GM18867 (cell line): Measurements from ENCODE around the gene CHCHD2.
"Not testable (repeated sequence)": the region's sequence is repeated elsewhere in the genome, so short reads cannot be mapped to it uniquely, and the experiment has no call there.

Experiments used
- ATAC-seq: cut with Tn5 transposase; IDR thresholded peaks from one replicate; pipeline ENCODE4 v1.9.1; 2021; ENCODE audit warnings: mild to moderate bottlenecking, moderate library complexity; ENCODE audit not compliant: unreplicated experiment

The CHCHD2 gene

DNA sequence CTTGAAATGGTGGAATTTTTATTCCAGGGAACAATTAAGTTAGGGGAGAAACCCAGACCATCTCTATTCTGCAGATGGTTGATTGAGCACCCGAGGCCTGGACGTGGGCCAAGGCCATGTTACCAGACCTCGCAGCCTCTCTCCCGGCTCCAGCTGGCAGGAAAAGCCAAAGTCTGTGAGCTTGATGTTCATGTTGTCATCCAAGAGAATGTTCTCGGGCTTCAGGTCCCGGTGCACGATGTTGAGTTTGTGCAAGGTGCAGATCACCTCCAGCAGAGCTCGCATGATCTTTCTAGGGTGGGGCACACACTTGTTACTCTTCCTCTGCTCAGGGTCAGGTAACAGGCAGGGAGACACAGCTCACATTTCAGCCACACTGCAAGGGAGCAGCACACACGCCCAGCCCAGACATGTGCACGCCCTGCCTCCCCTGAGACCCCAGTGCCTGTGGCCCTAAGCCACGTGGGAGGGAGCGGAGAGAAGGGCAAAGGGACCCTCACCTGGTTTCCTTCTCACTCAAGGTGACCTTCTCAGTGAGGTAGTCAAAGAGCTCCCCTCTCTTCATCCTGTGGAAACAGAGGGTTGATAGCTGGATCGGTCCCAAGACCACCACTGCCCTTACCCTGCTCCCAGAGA, 23.0 kb downstream of the CHCHD2 start:
- no peak for ATAC-seq

DNA sequence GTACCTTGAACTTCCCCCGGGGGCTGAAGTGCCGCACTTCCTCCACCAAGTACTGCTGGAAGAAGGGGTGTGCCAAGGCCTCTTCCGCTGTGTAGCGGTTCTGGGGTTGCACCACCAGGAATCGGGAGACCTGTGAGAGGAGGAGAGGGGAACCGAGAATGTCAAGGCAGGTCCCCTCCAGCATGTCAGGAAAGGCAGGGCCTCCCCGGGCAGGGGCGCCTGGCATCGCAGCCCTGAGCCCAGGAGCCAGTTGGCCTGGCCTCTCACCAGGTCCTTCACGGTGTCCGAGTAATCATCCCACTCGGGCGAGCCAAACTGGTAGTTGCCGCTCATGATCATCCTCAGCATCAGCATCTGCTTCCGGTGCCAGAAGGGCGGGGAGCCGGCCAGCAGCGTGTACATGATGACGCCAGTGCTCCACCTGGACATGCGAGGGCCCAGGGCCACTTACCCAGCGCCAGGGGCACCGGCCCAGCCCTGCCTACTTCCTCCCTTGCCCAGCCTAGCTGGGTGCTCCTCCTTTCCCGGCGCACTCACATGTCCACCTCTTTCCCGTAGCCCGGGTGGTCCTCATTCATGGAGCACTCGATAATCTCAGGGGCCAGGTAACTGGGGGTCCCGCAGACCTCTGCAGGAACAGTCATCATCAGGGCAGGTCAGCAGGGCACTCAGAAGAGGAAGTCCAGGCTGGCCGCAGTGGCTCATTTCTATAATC, 24.5 kb downstream of the CHCHD2 start:
- ATAC-seq: no peak

DNA sequence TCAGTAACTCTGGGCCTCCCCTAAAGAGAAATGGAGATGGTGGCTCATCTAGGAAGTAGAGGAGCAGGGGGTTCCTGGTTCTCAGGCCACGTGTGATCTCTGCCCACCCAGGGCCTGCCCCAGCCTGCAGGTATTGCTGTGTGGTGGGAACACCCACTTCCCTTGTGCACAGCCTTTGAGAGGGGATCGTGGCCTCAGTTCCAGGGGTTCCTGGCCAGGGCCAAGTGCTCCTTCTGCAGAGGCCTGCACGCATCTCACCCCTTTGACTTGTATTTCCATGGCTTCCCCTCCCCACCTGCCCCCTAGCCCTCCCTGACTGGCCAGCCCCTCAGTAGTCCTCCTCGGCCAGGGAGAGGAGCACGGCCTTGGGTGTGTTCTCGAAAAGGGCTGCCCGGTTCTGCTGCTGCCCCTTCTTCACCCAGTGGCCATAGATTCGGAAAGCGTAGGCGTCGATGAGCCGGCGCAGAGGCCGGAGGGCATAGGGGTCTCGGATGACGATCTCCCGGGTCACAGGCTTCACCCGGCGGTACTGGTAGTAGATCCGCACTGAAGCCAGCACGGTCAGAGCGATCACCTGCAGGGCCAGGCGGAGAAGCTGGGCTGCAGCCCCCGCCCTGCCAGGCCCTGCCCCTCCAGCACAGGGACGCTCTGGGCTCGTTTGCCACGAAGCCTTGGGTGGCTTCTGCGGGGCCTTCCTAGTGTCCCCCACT, 25.4 kb downstream of the CHCHD2 start:
- not testable (repeated sequence) for ATAC-seq

DNA sequence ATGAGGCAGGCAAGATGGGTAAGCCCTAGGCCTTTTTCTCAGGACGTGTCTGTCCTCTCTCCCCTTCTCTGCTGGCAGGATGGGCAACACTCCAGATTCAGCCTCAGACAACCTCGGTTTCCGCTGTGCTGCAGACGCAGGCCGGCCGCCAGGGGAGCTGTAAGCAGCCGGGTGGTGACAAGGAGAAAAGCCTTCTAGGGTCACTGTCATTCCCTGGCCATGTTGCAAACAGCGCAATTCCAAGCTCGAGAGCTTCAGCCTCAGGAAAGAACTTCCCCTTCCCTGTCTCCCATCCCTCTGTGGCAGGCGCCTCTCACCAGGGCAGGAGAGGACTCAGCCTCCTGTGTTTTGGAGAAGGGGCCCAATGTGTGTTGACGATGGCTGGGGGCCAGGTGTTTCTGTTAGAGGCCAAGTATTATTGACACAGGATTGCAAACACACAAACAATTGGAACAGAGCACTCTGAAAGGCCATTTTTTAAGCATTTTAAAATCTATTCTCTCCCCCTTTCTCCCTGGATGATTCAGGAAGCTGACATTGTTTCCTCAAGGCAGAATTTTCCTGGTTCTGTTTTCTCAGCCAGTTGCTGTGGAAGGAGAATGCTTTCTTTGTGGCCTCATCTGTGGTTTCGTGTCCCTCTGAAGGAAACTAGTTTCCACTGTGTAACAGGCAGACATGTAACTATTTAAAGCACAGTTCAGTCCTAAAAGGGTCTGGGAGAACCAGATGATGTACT, 26.7 kb downstream of the CHCHD2 start:
- no peak for ATAC-seq

DNA sequence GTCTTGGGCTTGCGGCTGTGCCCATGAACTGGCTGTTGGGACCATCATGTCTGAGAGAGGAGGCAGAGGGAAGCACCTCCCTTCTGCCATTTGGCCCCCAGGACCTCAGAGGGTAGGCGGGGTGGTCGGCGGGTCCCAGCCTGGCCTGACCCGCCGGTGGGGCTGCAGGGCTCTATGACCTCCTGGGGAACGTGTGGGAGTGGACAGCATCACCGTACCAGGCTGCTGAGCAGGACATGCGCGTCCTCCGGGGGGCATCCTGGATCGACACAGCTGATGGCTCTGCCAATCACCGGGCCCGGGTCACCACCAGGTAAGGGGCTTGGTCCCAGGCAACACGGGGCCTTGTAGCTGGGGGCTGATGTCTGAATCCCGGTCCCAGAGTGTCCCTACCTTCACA, 28.1 kb downstream of the CHCHD2 start:
- no peak for ATAC-seq

DNA sequence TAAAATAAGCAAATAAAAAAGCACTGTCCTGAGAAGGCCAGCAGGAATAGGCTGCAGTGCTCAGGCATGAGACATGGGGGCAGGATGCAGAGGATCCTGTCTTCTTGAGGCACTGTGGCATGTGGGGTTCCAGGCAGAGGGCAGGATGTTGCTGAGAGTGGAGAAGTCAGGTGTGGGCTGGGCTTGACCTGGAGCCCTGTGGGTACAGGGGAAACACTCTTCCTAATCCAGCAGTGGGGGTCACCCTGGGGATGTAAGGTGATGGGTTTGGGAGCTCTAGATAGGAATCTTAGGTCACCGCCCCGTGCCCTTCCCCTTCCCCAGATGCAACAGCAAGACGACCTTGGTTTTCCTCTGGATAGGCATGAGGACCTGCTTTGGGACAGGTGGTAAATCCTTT, 28.6 kb downstream of the CHCHD2 start:
- no peak for ATAC-seq

DNA sequence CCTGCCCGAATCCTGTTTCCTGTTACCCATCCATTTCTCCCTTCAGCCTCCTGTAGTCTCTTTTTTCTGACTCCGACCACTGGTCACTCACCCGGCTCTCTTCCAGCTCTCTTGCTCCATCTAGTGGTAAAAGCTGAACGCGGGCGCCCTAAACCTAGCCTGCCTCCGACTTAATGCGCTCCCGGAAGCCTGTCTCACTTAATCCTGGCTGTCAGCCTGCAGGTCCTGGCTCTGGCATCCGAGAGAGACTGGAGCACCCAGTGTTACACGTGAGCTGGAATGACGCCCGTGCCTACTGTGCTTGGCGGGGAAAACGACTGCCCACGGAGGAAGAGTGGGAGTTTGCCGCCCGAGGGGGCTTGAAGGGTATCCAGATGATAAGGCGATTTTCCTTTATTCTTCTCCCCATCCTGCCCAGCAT, 31.9 kb downstream of the CHCHD2 start:
- peak; percentile 90 for ATAC-seq

DNA sequence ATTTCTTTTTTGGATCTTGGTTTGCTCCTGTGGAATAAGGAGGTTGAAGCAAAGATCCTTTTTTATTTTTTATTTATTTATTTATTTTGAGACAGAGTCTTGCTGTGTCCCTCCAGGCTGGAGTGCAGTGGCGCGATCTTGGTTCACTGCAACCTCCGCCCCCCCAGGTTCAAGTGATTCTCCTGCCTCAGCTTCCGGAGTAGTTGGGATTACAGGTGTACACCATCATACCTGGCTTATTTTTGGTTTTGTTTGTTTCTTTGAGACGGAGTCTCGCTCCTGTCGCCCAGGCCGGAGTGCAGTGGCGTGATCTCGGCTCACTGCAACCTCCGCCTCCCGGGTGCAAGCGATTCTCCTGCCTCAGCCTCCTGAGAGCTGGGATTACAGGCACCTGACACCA, 39.9 kb downstream of the CHCHD2 start:
- ATAC-seq: not testable (repeated sequence)

DNA sequence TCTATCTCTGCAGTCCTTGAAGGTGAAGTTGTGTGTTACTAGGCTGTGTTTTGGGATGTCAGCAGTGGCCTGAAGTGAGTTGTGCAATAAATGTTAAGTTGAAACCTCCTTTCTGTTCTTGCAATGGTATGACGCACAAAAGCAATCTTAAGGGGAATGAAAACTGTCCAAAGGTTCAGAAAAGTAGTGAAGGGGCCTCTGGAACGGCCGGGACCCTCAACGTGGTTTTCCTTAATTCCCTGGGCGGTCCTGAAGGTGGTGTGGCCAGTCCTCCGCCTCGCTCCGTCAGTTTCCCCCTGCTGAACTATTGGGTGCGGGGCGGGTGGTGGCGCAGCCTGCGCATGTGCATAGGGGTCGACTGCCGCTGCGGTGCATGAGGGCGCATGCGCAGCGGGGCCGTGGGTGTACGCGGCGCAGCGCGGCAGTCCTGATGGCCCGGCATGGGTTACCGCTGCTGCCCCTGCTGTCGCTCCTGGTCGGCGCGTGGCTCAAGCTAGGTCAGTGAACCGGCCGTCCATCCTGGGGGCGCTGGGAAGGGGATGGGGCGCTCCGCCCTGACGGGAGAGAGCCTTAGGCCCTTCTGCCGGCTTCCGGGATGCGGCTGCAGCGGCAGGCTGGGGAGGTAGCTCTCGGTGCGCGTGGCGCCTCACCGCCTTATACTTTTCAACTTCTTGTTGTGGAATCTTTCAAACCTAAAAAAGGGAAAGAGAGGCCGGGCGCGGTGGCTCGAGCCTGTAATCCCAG, 42.2 kb downstream of the CHCHD2 start, which contains the start of gene SUMF2:
Gene SUMF2 (plus strand): TSS at position 405 of the 744 bp plus-strand sequence. CDS start 26 bp downstream, at position 431.
- peak; percentile 87 for ATAC-seq

DNA sequence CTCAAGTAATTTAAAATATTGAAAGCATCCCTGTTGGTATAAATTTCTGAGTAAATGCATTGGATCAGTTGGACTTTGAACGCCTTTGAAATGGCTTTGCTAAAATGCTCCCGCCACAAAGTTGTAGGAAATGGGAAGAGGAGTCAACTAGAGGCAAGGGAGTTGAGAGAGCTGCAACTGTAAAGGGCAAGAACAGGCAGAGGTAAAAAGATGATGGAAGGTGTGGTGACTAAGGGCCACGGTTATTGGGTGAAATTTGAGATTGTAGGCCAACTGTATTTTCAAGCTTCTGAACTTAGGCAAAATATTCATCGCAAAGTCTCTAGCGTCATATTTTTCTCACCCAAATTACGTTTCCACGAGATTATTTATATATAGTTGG, 42.8 kb downstream of the CHCHD2 start:
- no peak for ATAC-seq

DNA sequence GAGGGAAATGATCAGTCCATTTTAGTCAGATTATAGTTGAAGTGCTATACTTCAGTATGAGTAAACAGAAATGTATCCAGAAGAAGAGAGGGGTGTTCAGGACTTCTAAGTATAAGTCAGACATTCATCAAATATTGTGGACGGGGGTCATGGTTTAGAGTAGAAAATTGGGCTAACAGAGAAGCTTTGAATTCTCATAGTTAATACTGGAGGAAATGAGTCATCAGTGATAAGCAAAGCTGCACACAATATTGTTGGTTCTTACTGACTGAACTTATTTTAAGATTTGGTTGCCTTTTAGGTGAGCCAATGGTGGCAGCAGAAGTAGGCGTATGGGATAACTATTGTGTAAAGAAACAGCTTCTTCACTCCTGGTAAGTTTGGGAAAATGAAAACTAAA, 43.9 kb downstream of the CHCHD2 start:
- ATAC-seq: no peak

DNA sequence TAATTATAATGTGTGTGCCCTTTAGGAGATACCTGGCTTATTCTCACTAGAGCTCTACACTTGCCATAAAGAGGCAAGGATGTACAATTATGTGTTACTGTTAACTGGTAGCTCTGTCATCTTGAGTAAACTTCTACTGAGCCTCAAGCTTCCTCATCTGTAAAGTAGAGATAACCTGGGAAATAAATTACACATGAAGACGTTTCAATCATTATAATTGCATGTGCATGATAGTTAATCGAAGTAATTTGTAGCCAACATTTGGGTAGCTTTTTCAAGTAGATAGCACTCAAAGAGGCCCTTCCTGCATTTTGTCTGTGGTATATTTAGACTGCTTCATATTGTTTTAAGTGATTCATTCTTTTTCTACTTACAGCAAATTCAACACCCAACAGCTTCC, 52.3 kb downstream of the CHCHD2 start:
- ATAC-seq: no peak

DNA sequence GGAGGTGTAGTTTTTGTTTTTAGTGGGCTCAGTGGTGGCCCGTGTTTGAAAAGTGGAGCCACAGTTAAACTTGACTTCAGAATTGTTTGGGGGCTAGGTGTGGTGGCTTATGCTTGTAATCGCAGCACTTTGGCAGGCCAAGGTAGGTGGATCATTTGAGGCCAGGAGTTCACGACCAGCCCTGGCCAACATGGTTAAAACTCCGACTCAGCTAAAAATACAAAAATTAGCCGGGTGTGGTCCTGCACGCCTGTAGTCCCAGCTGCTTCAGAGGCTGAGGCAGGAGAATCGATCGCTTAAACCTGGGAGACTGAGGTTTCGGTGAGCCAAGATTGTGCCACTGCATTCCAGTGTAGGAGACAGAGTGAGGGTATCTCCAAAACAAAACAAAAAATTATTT, 52.9 kb downstream of the CHCHD2 start:
- ATAC-seq: no peak
